Muscle of back (tissue), 11 donors: ENCODE measurements around the gene ATL2. TPM values are rescaled to one million over a fixed set of nuclear protein-coding genes. Genes with fewer than 3 reads are reported as not detected.
"Not testable (repeated sequence)": the region's sequence is repeated elsewhere in the genome, so short reads cannot be mapped to it uniquely, and the experiment has no call there.

Experiments
- DNase-seq, 3 donors: peaks; one replicate each; pipeline versions ENCODE4 v3.0.0 to v3.0.0-alpha.2; 2013
- polyA plus RNA-seq, 10 donors: library from polyadenylated mRNA; unstranded; fragments of 120-200 nt; gene quantifications; one replicate each; pipeline ENCODE4 v1.2.1, GENCODE V29; 2013; ENCODE audit not compliant: insufficient read length in 10 of 10

The ATL2 gene
- polyA plus RNA-seq, 10 donors, result 26.1 to 40.6 (median 36.3) TPM

DNA sequence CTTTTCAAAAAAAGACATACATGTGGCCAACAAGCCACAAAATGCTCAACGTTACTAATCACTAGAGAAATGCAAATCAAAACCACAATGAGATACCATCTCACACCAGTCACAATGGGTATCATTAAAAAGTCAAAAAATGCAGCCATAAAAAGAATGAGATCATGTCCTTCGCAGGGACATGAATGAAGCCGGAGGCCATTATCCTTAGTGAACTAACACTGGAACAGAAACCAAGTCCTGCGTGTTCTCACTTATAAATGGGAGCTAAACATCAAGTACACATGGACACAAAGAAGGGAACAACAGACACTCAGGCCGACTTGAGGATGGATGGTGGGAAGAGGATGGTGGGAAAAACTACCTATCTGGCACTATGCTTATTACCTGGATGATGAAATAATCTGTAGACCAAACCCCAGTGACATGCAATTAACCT is 17.8 kb upstream of the ATL2 start:
- peak in 1 of 3 donors; percentile 41 for DNase-seq

- DNase-seq, result no peak
Measured at GRCh38 chr2:38394041-38394440, 17.0 kb upstream of the ATL2 start.

- no peak for DNase-seq
Measured at GRCh38 chr2:38390947-38391346, 13.9 kb upstream of the ATL2 start.

DNA sequence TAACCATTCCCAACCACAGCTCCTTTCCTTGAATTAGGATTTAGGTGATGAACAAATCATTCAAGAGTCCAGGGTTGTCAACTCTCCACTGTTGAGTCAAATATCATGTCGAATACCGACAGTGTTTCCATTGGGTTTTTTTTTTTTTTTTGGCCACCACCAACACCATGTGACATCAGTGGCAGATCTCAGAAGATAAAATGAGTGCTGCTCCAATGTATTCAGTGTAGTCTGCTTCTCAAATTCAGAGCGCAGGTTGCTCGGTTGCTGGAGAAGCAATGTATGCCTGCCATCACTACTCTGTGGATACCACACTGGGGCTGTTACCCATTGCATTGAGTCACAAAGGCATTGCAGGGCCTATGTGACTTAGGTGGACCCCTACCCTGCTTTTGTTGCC is 10.8 kb upstream of the ATL2 start:
- no peak for DNase-seq

- DNase-seq, result no peak
Measured at GRCh38 chr2:38386821-38387220, 9.7 kb upstream of the ATL2 start.

DNA sequence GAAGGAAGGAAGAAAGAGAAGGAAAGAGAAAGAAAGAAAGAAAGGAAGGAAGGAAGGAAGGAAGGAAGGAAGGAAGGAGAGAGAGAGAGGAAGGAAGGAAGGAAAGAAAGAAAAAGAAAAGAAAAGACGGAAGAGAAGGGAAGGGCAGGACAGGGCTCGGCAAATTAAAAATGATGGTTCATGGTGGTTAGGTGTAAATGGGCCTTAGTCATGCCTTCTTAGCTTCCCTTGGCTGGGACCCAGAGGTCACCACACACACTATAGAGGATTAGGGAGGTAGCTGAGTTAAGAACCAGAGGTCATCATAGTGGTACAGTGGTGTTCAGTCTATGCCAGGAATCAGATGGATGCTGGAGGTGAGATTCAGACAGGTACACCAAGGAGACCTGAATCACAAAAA is 9.3 kb upstream of the ATL2 start:
- no peak for DNase-seq

- DNase-seq, result no peak
Measured at GRCh38 chr2:38384338-38384737, 7.3 kb upstream of the ATL2 start.

GRCh38 chr2:38383741-38384140 is 6.7 kb upstream of the ATL2 start:
- DNase-seq, result not testable (repeated sequence)

GRCh38 chr2:38381381-38382143 is 4.5 kb upstream of the ATL2 start:
- DNase-seq, result no peak

DNA sequence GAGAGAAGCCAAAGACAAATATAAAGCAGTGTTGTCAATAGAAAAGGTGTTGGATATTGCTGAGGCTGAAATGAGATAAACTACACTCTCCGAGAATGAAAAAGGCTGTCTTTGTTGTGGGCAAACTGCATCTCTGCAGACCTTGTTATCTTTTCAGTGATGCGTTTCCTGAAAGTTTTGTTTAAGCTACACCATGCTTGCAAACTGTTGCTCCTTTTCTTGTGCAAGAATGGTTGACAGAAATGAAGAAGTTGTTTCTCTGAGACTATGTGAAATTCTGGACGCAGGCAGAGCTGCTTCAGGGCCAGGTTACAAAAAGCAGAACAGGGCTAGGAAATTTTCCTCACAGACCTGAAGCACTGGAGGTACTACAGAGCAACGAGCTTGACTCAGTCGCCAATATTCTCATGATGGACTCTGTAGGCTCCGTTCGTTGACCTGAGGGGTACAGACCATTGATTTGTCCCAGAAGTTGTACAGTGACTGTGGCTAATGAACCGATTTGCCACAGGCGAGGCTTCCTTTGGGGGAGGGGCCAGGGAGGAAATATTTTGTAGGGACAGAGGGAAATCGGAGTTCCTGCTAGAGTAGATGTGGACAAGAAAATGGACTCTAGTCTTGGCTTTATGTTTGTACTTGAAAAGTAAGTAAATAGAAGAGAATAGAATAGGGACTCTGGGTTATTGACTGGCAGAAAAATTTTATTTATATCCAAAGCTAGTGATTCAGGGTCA is 3.5 kb upstream of the ATL2 start:
- DNase-seq, result no peak

DNA sequence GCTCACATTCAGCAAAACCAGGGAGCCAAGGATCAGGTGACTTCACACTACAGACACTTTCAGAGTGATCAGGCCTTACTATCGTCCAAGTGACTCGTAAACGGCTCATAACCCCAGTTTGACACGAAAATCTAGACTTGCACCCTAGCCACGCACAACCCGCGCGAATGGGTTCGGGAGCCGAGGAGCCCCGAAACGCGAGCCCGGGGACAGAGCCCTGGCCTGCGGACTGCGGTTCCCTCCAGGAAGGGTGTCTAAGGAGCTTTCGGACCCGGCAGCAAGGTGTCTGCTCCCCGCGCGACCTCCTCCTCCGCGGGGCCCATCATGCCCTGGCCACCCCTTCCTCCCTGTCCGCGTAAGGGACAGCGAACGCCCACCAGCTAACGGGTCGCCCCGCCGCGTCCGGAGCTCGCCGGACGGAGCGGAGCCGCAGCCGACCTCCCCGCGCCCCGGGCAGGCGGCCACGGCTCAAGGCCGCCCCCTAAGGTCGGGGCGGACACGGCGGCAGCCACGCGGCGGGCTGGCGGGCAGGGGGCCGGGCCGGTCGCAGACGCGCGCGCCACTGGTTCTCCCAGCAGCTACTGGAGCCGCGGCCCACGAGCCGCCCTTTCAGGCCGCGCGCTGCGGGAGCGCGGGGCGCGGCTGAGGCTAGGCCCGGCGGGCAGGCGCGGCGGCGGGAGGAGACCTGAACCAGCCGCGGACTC is 575 bp downstream of the ATL2 start:
- peak; percentile 58 to 89 (median 72) for DNase-seq

DNA sequence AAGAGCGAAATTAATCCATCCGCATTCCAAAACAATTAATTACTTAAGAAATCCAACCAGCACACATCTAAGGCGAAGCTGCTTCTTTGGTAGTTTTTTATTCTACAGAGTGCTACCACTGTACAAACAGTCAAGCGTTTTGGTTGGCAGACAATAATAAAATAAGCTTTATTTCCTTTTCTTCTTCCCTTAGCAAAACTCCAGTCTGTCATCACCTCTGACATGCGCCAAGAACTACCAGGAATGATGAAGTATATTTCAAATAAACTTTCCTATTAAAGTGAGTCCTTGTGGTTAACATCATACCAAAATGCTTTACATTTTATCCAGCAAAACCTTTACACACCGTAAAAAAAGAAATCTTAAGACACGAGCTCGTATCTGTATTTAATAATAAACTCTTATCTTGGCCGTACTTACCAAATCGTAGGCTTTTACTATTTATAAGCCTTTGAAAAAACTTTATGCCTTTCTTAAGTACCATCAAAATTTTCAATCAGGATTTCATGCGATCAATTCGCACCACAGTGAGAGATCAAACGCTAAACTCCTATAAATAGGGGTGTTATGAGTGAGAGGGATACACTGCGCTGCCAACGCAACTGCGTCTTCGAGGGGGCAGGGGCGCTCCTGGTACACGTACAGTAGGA is 1.3 kb downstream of the ATL2 start:
- peak in 2 of 3 donors; percentile 27 to 34 for DNase-seq

- DNase-seq, result no peak
Measured at GRCh38 chr2:38374984-38375383, 2.1 kb downstream of the ATL2 start.

GRCh38 chr2:38371235-38371634 is 5.8 kb downstream of the ATL2 start:
- DNase-seq, result no peak

DNA sequence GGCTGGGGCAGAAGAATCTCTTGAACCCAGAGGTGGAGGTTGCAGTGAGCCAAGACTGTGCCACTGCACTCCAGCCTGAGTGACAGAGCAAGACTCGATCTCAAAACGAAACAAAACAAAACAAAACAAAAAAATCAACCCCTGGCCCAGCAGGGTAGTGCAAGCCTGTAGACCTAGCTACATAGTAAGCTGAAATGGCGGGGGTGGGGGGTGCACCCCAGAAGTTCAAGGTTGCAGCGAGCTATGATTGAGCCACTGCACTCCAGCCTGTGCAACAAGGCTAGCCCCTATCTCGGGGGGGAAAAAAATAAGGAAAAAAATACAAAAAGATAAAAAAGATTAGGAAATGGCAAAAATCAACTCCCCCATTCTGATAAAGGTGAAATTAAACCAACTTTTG is 6.4 kb downstream of the ATL2 start:
- no peak for DNase-seq

GRCh38 chr2:38362232-38362631 is 14.8 kb downstream of the ATL2 start:
- no peak for DNase-seq

DNA sequence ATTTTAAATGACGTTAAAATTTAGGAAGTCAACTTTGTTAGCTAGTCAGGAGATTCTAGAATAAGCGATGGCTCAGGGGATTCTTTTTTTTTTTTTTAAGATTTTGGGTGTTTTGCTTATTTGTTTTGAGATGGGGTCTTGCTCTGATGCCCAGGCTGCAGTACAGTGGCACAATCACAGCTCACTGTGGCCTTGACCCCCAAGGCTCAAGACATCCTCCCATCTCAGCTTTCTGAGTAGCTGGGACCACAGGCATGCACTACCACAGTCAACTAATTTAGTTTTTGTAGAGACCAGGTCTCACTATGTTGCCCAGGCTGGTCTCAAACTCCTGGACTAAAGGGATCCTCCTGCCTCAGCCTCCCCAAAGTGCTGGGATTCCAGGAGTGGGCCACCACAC is 16.9 kb downstream of the ATL2 start:
- no peak for DNase-seq

DNA sequence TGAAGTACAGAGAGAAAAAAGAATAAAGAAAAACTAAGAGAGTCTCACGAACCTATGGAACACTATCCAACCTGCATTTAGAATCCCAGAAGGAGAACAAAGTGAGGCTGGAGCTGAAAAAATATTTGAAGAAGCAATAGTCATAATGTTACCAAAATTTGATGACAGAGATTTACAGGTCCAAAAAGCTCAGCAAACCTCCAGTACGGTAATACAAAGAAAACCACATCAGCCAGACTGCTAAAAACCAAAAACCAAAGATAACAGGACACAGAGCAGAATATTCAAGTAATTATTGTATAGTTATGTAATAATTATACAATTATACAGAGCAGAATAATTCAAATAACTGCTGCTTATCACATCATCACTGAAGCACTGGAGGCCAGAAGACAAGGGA is 23.7 kb downstream of the ATL2 start:
- DNase-seq, result no peak

- no peak for DNase-seq
Measured at GRCh38 chr2:38352336-38352735, 24.7 kb downstream of the ATL2 start.

GRCh38 chr2:38345323-38346038 is 31.6 kb downstream of the ATL2 start:
- no peak for DNase-seq

DNA sequence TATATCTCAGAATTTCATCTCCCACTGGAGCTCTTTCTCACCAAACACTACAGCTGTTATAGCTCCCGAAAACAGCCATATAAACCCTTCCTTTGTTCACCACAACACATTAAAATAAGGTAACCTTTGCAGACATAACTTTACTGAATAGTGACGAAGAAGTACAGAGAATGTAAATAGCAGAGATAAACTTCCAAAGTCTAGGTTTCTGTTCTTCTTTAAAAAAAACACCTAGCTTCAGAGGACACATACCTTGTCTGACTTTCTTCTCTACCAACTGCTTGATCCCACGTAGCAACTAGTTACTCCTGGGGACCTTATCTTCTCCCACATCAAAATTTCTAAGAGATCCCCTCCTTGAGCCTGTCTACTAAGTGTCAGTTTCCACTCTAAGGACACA is 32.3 kb downstream of the ATL2 start:
- DNase-seq, result no peak

GRCh38 chr2:38343212-38343611 is 33.9 kb downstream of the ATL2 start:
- DNase-seq, result no peak
